ENCODE results near the gene RASSF8. TPM values are rescaled to one million over a fixed set of nuclear protein-coding genes. Genes with fewer than 3 reads are reported as not detected.

The RASSF8 gene
- total RNA-seq, 1 donor from 2014 or later = 54.6 TPM

GRCh38 chr12:26126340-26127284 is 168.1 kb downstream of the RASSF8 start:
- no peaks in the 10 kb centered on the region for H3K36me3 Mint-ChIP-seq (ENCODE audit: low read depth)
- peak; percentile 45 for TF ChIP-seq CTCF (IDR thresholded peaks at IDR 0.05)
- DNase-seq (ENCODE audit: low spot score) = peak; percentile 94
- H3K4me3 Mint-ChIP-seq (ENCODE audit: unreplicated experiment) = peak overlapping the region; percentile 94
- peaks cover 13% of the 10 kb centered on the region for H3K27me3 Mint-ChIP-seq (ENCODE audit: low read depth)
- H3K4me1 Mint-ChIP-seq (ENCODE audit: low read depth) = peaks cover 33% of the 10 kb centered on the region
- H3K27ac Mint-ChIP-seq (ENCODE audit: unreplicated experiment) = peak overlapping the region; percentile 96
- H3K9me3 Mint-ChIP-seq (ENCODE audit: low read depth) = no peaks in the 10 kb centered on the region

GRCh38 chr12:26127404-26127803 is 168.9 kb downstream of the RASSF8 start:
- Mint-ChIP-seq H3K4me1 (ENCODE audit: low read depth) (peaks cover 30% of the 10 kb centered on the region), H3K27ac (ENCODE audit: unreplicated experiment) (no peak overlapping the region), H3K36me3 (ENCODE audit: low read depth) (no peaks in the 10 kb centered on the region), H3K4me3 (ENCODE audit: unreplicated experiment) (peak overlapping the region; percentile 38), H3K9me3 (ENCODE audit: low read depth) (no peaks in the 10 kb centered on the region), H3K27me3 (ENCODE audit: low read depth) (peaks cover 16% of the 10 kb centered on the region)
- no peak for DNase-seq (ENCODE audit: low spot score)
- no peak for TF ChIP-seq CTCF (IDR thresholded peaks at IDR 0.05)

- H3K4me3 Mint-ChIP-seq (ENCODE audit: unreplicated experiment) = no peak overlapping the region
Measured at GRCh38 chr12:26128168-26128567, 169.7 kb downstream of the RASSF8 start.

More at GRCh38 chr12:26128168-26128567, 169.7 kb downstream of the RASSF8 start:
- DNase-seq (ENCODE audit: low spot score) = no peak
- Mint-ChIP-seq H3K27ac (ENCODE audit: unreplicated experiment) (no peak overlapping the region), H3K4me1 (ENCODE audit: low read depth) (peaks cover 26% of the 10 kb centered on the region), H3K27me3 (ENCODE audit: low read depth) (peaks cover 16% of the 10 kb centered on the region), H3K36me3 (ENCODE audit: low read depth) (no peaks in the 10 kb centered on the region), H3K9me3 (ENCODE audit: low read depth) (no peaks in the 10 kb centered on the region)
- TF ChIP-seq CTCF (IDR thresholded peaks at IDR 0.05) = no peak

Other genes with a start within 250 kb of the RASSF8 start
- 5.8 to 6.5 TPM (median 6.0 TPM) in 3 replicates for gene BHLHE41, start 166.4 kb downstream of the RASSF8 start, total RNA-seq
- gene SSPN, start 236.9 kb downstream of the RASSF8 start, total RNA-seq = 38.9 to 42.9 TPM (median 39.2 TPM) in 3 replicates

Measured in chondrocyte (in vitro differentiated cells).